HL-60 (cell line): ENCODE measurements around the gene NCOR2.

Experiments
- CTCF ChIP-seq: IDR thresholded peaks from one replicate; pipeline ENCODE4 v1.5.1; 2011; ENCODE audit warnings: low read length, control low read depth, inconsistent platforms; ENCODE audit not compliant: insufficient read depth
- GABPA ChIP-seq: IDR thresholded peaks from 2 replicates; pipeline ENCODE4 v1.6.1; 2012; ENCODE audit warnings: low read depth
- REST ChIP-seq: IDR thresholded peaks from 2 replicates; pipeline ENCODE4 v1.6.1; 2012; ENCODE audit warnings: low read depth; ENCODE audit not compliant: insufficient replicate concordance
- SPI1 ChIP-seq: IDR thresholded peaks from 2 replicates; pipeline ENCODE4 v1.6.1; 2012; ENCODE audit warnings: low read depth, mild to moderate bottlenecking, borderline replicate concordance

GRCh38 chr12:124525927-124526692 is 41.3 kb downstream of the NCOR2 start:
- TF ChIP-seq CTCF (no peak), GABPA (no peak), REST (no peak), SPI1 (no peak)
